HG03103 (cell line): ENCODE results near the gene APBA2.

Experiments used
- ATAC-seq: cut with Tn5 transposase; IDR thresholded peaks from one replicate; pipeline ENCODE4 v1.9.1; 2021; ENCODE audit warnings: low read depth; ENCODE audit not compliant: unreplicated experiment

The APBA2 gene

DNA sequence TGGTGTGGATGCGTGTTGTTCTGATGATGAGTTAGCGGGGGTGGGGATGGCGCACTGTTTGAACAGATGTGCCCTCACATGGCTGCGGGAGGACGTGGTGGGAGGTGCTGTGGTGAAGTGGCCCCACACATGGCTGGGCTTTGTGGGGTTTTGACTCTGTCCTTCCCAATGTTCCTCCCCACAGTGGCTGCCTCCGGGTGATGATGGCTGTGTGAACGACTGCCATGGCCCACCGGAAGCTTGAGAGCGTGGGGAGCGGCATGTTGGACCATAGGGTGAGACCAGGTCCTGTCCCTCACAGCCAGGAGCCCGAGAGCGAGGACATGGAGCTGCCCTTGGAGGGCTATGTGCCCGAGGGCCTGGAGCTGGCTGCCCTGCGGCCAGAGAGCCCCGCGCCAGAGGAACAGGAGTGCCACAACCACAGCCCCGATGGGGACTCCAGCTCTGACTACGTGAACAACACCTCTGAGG lies 167.9 kb downstream of the APBA2 start:
- no peak for ATAC-seq

- no peak for ATAC-seq
Measured at GRCh38 chr15:29054171-29055045, 168.6 kb downstream of the APBA2 start.

DNA sequence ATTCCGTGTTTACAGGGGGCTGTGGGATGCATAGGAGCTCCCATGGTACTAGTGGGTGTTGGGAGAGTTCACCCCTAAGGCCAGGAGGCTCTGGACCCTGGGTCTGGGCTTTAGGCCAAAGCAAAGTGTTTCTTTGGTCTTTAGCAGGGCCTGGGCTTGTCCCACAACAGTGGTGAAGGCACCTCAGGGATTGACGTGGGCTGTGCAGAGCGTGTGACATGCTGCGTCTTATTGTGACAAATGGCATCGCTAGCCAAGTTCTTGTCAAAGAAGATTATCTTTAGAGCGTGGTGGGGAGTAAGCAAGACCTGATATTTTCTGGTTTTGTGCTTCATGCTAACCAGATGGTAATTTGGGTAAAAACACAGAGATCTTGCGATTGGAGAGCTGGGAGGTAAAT lies 170.1 kb downstream of the APBA2 start:
- no peak for ATAC-seq

DNA sequence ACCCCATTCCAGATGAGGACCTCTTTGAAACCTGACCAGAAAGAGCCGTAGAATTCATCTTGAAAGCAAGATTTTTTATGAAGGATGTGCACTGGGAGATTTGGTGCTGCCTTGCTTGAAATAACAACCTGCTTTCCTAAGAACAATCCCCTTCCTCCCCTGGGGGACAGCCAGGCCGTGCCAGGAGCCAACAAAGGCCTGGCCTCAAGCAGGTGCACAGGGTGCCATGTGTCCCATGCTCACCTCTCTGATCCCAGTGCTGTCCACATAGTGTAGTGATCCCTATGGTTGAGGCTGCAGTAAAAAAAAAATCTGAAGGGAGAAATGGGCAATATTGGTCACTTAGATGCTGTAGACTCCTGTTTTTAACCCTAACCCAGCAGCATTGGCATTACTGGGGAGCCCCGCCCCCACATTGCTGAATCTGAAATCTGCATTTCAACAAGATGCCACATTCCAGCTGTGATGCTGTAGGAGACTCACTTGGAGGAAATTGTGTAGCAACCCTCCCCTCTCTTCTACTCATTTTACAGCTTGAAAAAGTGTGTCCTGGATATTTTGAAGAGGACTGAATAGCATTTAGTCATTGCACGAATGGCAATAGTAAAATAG lies 171.2 kb downstream of the APBA2 start:
- ATAC-seq, result no peak

- ATAC-seq, result no peak
Measured at GRCh38 chr15:29057856-29058255, 172.1 kb downstream of the APBA2 start.

DNA sequence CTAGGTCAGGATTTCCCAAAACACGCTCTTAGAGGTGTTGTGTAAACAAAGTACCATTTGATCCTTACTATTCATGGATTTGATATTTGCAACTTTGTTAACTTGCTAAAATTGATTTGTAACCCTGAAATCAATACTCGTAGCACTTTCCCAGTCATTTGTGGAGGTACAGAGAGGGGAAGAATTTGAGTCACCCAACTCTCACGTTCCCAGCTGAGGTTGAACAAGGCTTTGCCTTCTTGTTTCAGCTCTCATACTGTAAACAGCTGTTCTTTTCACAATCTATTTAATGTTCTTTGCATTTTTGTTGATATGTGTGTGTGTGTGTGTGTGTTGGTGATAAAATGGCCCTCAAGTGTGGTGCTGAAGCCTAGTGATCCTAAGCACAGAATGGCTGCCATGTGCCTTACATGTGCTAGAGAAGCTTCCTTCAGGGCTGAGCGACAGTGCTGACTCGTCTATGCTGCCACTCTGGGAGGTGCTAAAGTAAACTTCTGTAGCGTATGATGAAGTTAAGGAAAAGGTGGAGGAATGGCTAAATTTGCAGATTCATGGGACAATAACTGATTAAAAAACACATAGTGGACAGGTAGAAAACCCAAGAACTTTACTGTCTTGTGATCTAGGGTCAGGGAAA lies 173.2 kb downstream of the APBA2 start:
- no peak for ATAC-seq

DNA sequence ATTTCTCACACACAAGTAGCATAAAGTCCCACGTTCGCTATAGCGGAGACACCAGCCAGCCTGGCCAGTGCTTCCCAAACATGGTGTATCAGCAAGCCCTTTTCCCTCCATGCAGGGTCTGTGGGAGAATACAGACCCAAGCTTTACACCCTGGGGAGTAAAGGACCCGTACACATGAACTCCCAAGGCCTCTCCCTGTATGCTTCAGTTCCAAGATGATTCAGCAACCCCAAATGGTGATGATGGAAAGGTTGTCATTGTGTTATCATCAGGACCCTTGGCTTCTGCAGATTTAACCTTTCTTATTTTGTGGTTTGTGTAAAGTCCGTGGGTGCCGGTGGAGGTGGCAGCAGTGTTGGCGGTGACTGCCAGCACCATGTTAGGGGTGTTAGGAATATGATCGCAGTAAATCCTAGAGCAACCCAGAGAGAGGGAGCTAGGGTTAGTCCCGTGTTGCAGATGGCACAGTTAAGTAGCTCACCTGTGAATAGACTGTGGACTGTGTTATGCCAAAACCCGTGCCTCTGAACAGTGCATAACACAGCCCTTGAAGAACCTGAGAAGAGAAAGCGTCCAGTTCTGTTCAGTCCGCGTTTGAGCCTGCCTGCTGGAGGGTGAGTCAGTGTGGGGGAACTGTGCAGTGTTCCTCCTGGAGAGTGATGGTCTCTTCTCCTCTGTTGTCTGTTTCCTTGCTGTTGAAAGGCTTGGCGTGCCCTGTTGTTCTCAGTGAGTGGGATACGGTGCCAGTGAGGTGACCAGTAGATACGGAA lies 174.3 kb downstream of the APBA2 start:
- ATAC-seq, result no peak

DNA sequence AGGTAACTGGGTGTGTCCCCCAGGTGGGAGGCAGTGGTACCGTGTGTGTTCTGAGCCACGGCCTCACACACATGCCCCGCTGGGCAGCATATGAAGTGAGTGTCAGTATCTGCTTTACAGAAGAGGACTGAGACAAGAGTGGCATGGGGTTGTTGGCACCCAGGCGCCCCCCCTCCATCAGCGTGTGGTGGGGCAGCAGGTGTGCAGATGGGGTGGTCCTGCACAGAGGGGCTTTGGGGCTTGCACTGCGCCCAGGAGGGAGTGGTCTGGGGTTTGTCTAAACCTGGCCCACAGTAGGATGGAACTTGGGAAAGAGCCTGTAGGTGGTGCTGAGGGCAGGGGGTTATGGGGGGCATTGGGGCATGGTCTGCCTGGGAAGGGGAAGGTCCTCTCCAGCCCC lies 176.0 kb downstream of the APBA2 start:
- ATAC-seq, result no peak

DNA sequence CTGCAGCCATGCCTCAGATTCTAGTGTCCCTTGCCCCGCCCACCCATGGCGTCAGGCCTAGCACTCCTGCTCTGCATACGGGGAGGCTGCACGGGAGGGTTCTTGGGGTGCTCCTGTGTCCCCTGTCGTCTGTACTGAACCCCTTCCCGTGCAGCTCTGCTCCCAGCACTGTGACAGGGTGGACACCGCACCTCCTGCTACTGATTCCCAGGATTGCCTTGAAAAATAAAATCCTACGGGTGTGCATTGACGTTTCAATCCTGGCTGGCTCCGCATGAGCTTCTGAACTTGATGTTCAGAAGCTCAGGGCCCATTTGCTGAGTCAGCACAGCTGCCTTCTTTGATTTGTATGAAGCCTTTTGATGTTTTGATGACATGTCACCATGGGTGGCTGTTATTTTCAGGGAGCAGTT lies 176.4 kb downstream of the APBA2 start:
- no peak for ATAC-seq

DNA sequence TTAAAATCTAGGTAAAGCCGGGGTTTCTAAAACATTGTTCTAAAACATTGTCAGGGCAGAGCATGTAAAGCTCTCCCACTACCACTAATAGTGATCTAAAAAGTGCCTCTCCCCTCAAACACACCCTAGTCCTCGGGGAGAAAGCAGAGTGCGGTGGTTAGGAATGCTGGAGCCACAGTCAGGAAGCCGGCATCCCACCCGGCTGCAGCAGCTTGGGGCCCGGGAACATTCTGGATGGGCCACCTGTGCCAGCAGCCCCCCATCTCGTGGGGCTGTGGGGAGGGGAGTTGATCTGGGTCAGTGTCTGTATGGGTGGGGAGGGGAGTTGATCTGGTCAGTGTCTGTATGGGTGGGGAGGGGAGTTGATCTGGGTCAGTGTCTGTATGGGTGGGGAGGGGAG lies 176.9 kb downstream of the APBA2 start:
- ATAC-seq, result no peak

DNA sequence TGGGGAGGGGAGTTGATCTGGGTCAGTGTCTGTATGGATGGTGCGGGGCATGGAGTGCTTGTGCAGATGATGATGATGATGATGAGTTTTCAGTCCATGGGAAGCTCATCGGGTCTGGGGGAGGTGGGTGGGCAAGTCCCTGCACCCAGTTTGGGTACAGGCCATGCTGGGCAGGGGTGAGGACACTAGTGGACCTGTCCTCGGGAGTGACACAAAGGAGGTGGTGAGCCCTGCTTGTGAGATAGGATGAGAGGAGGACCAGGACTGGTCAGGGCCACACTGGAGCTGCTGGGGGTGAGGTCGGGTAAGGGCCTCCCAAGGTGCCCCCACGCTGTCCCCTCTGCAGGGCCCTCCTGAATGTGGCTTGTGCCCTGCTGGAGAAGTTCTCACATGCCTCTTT lies 177.9 kb downstream of the APBA2 start:
- ATAC-seq, result no peak

DNA sequence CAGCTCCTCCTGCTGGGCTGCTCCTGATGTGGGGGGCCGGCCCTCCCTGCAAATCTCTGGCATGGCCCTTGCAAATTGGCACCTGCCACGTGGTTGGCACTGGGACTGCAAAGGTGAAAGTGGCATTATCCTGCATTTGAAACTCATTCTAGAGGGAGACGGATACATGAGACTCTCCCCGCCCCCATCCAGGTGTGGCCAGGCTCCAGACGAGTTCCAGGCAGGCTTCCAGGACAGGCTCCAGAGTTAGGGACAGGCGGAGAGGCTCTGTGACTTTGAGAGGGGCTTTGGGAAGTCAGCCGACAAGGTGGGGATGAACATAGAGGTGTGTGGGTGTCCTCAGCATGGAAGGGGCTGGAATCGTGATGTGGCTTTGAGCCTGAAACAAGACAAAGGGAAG lies 178.5 kb downstream of the APBA2 start:
- no peak for ATAC-seq

GRCh38 chr15:29064731-29065130 lies 179.0 kb downstream of the APBA2 start:
- no peak for ATAC-seq

GRCh38 chr15:29065571-29065970 lies 179.8 kb downstream of the APBA2 start:
- no peak for ATAC-seq

DNA sequence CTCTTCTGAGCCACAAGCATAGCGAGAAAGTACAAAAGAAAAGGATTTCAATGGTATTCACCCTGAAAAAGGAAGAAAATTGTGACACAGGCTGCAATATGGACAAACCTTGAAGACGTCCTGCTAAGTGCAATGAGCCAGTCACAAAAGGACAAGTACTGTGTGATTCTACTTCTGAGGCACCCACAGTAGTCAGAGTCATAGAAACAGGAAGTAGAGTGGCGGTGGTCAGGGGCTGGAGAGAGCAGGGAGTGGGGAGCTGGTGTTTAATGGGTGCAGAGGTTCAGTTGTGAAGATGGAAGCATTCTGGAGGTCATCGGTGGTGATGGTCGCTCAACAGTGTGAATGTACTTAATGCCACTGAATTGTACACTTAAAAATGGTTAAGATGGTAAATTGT lies 180.5 kb downstream of the APBA2 start:
- no peak for ATAC-seq

GRCh38 chr15:29066838-29067237 lies 181.1 kb downstream of the APBA2 start:
- ATAC-seq, result no peak

- ATAC-seq, result no peak
Measured at GRCh38 chr15:29067949-29068348, 182.2 kb downstream of the APBA2 start.

- ATAC-seq, result no peak
Measured at GRCh38 chr15:29070471-29071231, 184.9 kb downstream of the APBA2 start.

DNA sequence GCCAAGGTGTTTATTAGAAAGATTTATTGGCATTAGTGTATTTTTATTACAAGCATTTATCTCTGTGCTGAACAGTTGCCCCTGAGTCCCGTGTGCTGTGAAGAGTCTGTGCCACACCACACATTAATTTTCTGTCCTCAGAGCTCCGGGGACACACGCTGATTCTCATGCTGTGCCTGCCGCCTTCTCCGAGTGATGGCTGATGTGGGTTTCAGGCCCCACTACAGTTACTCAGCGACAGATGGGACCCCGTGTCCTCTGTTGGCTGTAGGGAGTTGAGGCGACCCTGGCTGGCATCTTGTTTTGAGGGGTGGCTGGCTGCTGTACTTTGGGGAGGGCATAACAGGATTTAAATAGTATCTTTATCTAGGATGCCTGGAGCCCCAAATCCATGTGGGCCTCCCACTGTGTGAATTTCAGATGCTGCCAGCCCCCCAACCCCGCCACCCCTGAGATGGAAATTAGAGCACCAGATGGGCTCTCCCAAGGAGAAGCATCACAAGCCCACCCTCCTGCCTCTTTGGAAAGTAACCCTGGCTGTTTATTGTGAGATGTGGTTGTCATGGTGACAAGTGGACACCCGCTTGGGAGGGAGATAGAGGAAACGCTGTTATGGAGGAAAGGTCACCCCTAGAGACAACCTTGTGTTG lies 185.6 kb downstream of the APBA2 start:
- no peak for ATAC-seq

DNA sequence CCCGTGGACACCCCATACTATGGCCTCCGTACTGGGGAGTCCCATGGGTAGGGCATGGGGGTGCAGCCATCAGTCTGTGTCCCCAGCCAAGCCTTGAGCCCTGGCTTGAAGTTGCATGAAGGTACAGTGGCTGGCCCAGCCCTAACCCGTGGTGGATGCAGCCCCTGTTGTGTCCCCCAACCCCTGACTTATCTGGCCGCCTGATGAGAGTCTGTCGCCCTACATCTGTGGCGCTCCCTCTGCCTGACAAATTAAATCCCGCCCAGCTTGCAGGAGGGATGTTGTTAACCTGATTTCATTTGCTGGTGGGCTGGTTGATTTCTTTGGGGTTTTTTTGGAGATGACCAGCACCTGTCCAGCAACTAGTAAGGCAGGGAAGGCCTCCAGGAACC lies 186.1 kb downstream of the APBA2 start:
- no peak for ATAC-seq
